Cardiac septum (tissue), 1 donor: ENCODE results near the gene CCDC136. TPM values are rescaled to one million over a fixed set of nuclear protein-coding genes. Genes with fewer than 3 reads are reported as not detected.

ENCODE experiments used
- DNase-seq: peaks from one replicate; pipeline ENCODE4 v3.0.0-alpha.2; 2020; ENCODE audit warnings: low spot score
- intact Hi-C: fragments of 100-400 bp; cut with DNase I; formaldehyde crosslinking; loops from one replicate; pipeline ENCODE4 v1.14.0; 2022
- total RNA-seq: library from RNA; stranded (reverse); fragmentation: NEBNext Ultra II Directional; extraction: Animal tissue kit (Norgen Biotek cat#: 25700); gene quantifications from one replicate; pipeline ENCODE4 v1.2.1, GENCODE V29; 2021
- donor health status: DM: no; HTN: no; CAD: no.

The CCDC136 gene
- total RNA-seq, 1 donor from 2014 or later, result 14.5 TPM

DNA sequence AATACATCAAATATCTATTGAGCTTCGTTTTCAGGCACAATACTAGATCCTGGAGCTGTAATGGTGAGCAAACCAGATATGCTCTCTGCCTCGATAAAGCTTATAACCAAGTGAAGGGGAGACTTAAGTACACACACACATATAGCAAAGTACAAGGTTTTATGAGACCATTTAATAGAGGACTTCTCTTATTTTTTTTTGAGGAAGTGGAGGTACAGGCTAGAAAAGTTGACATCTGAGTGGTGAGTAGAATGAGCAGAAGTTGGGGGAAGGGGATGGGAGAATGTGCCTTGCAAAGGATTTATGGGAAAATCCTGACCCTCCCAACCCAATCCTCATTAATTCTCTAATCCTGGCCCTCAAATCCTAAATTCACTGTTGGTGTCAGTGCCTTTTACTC is 7.7 kb downstream of the CCDC136 start:
- intact Hi-C loops, result no loop called here
- DNase-seq, result no peak

DNA sequence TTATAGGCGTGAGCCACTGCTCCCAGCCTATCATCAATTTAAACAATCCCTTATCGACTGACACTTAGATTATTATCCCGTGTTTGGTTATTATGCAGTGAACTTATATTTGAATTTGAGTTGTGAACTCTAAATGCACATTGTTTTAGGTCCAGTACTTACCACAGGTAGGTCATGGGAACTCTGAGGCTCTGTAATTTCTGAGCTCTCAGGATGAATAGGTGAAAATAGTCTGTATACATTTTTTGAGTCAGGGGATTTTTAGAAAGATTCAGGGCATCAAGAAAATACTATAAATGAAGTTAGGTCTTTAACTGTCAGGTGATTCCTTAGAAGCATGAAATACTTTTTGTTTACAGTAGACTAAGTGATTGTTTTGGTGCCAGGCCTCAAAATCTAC is 8.8 kb downstream of the CCDC136 start:
- no peak for DNase-seq
- intact Hi-C loops, result no loop called here

DNA sequence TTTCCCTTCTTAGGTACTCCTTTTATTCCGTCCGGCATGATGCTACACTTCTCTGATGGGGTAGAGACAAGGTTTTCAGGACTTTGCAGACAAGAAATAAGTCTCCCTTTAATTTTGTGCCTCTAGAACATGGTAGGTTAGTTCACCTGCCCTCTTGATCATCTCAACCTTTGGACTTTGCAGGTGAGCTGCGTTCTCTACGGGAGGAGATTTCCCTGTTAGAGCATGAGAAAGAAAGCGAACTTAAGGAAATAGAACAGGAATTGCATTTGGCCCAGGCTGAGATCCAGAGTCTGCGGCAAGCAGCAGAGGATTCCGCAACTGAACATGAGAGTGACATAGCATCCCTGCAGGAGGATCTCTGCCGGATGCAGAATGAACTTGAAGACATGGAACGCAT is 9.2 kb downstream of the CCDC136 start:
- no peak for DNase-seq
- intact Hi-C loops, result no loop called here

DNA sequence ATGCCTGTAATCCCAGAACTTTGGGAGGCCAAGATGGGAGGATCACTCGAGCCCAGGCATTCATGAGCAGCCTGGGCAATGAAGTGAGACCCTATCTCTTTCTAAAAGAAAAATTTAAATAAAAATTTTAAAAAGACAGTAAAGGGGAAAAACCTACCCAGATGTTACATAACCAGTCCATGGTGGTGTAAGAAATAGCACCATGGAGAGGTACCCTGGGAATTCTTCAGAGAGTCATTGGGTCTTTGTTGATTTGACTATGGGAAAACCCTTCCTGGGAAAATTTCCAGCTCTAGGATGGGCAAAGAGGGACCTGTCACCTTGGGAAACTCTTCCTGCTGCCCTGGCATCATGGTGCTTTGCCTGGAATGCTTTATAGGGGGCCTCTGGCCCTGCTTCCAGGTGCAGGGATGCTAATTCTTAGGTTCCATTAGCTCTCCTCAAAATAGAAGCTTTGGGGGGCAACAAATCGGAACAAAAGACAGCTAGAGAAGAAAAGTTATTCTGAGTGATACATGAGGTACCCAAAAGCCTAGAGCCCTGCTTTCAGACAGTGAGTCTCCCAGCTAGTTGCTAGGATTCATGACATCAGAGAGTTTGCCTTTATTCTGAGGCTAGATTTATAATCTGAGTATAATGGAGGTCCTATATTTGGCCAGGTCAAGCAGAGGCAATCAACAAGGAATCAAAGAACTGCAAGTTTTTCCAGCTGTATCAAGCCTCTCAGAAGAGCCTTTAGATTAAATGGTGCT is 10.1 kb downstream of the CCDC136 start:
- no peak for DNase-seq
- intact Hi-C loops, result no loop called here

DNA sequence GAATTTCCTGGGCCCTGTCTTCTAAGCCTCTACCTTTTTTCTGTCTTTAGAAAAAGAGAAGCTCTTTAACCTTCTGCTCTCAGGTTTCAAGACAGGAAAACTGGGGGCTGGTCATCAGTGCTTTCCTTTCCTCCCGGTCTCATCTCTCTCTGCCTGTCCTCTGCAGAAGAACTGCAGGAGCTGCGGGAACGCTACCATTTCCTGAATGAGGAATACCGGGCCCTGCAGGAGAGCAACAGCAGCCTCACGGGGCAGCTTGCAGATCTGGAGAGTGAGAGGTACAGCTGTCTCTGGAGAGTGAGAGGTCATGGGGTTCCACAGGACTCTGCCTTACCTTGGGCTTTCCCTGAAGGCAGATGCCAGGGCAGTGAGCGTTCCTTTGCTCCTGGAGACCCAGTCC is 12.7 kb downstream of the CCDC136 start:
- intact Hi-C loops, result no loop called here
- no peak for DNase-seq

DNA sequence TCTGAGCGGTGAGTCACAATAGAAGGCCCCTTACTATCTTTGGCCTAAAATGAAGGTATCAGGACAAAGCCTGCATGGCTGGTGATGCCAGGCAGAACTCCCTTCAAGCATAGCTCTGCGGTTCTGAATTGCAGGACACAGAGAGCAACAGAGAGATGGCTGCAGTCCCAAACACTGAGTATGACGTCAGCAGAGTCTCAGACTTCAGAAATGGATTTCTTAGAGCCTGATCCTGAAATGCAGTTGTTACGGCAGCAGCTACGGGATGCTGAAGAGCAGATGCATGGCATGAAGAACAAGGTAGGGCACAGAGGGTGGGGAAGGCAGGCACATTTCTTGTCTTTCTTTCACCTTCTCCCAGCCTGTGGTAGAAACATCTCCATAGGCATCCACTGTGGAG is 13.5 kb downstream of the CCDC136 start:
- intact Hi-C loops, result no loop called here
- DNase-seq, result no peak

DNA sequence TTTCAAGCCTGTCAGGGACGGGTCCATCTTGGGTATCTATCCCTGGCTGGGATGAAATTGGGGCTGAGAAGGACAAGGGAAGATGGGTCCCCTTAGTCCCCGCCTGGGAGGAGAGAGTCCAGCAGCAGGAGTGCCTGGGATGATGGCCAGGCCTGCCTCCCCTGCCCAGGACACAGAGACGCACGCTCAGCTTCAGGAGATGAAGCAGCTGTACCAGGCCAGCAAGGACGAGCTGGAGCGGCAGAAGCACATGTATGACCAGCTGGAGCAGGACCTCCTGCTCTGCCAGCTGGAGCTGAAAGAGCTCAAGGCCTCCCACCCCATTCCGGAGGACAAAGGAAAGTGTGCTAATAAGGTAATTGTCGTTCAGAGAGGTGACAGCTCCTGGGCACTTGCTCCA is 15.4 kb downstream of the CCDC136 start:
- no peak for DNase-seq
- intact Hi-C loops, result no loop called here

DNA sequence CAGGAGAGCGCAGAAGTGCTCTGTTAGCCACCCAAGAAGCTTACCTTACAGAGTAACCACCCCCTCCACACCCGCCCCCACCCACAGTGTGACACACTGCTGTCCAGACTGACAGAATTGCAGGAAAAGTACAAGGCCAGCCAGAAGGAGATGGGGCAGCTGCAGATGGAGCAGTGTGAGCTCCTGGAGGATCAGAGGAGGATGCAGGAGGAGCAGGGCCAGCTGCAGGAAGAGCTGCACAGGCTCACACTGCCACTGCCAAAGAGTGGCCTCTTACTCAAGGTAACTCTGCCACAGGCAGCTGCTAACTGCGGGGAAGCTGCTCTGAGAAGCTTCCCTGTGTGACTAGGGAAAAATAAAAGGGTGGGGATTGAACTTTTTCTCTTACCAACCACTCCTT is 17.6 kb downstream of the CCDC136 start:
- DNase-seq, result no peak
- intact Hi-C loops, result no loop called here

DNA sequence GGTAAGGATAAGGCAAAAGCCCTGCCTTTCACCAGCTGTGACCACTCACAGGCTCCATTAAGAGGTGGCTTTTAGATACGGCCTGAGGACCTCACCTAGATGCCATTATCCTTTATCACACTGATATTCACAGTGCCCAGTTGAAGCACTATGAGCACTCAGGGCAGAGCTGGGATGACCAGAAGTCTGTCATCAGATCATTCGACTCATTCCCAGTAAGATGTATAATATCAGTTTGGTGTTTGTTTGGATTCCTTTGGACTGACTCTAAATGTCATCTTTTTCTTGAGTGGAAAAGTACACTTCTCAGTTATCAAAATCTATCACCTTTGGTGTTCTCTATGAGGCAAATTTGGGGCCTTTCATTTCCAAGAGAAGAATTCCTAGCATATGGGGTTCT is 18.7 kb downstream of the CCDC136 start:
- no peak for DNase-seq
- intact Hi-C loops, result no loop called here

DNA sequence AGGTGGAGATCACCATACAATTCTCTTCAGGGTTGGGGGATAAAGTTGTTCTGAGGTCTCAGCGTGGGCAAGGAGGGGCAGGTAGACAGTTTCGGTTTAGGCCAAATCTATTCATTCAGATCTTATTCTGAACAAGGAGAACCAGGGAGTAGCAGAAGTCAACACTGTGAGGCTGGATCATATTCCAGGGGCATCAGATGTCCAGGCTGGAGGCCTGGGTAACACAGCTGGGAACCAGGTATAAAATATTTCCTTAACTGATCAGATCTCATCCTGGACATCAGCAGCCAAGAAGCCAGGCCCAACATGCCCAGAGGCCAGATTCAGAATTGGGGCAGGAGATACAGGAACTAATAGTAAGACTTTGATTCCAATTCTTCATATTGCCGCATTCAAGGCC is 19.2 kb downstream of the CCDC136 start:
- DNase-seq, result no peak
- intact Hi-C loops, result no loop called here

DNA sequence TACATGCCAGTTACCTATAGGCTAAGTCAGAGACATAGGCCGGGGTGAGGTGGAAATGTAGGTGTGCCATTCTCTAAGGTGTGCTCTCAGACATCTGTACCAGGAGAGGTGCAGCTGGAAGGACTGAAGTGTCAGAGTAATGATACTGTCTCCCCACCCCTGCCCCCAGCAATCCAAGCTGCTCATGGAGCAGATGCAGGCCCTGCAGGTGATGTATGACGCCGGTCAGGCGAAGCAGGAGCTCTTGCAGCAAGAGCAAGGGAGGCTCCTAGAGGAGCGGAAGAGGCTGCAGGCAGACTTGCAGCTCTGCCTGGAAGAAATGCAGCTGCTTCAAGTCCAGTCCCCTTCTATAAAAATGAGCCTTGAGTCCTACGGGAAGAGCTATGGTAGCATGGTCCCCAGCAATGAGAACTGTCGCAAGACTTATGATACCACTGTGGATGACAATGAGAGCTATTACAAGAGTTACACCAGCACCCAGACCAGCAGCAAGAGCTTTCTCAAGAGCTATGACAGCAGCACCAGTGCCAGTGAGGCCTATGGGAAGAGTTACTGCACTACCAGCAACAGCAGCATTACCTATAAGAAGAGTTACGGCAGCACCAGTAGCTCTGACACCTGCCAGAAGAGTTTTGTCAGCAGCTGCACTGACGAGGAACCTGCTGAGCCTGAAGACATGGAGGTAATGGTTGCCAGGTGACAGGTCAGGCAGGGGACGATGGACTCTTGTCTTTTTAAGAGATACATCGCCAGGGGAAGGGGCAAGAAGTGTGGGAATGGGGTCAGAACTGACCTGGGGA is 20.1 kb downstream of the CCDC136 start:
- intact Hi-C loops, result no loop called here
- no peak for DNase-seq

DNA sequence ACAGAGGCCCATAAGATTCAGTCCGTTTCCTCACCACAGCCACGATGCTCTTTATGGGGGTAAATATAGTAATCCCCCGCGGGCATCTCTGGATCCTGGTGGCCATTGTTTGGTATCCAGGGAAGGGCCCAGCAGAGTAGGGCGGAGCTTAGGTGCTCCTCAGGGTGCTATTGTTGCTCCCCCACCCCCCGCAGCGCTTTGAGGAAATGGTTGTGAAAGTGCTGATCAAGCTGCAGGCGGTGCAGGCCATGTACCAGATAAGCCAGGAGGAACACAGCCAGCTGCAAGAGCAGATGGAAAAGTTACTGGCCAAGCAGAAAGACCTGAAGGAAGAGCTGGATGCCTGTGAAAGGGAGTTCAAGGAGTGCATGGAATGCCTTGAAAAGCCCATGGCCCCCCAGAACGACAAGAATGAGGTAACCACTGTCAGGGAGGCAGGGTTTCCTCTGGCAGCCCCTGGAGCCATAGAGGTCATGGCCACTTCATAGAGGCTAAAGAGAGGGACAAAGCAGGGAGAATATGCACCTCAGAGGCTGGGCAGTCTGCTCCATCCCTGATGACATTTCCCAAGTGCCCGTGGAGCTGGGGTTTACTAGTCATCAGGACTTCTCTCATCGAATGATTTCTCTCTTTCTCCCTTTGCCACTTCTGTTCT is 20.9 kb downstream of the CCDC136 start:
- DNase-seq, result no peak
- intact Hi-C loops, result no loop called here

DNA sequence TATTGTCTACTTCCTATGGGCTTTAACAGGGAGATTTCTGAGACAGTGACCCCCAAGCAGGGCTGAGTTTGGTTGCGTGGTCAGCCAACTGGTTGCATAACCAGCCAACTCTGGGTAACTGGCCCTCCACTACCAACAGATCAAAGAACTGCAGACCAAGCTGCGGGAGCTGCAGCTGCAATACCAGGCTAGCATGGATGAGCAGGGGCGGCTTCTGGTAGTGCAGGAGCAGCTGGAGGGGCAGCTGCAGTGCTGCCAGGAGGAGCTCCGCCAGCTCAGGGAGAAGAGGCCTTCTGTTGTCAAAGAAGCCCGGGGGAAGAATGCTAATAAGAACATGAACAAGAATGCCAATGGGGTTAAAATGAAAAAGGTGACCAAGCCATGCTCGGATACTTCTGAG is 22.7 kb downstream of the CCDC136 start:
- DNase-seq, result no peak
- intact Hi-C loops, result no loop called here

DNA sequence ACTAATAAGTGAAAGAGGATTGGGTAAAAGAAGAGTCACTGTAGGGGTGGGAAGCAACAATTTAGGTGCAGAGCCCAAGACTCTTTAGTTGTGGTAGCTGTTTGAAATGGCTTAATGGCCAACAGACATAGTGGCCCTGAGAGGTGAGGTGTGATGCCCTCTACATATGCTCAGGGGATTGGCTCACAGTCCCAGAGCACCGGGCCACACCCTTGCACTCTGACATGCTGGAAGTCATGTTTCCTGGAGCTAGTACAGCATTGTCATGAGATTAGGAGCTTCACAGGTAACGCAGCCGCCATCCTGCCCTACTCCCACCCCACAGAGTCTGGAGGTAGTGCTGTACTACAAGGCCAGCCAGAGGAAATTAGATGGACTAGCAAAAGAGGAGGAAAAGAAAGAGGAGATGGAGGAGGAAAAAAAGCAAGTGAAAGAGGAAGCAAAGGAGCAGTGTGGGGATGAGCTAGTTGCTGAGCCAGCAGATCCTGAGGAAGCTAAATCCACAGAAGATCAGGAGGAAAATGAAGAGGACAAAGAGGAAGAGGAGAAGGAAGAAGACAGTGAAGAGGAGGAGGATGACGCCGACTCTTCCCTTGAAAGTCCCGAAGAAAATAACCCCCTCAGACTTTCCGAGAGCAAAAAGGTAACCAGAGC is 23.6 kb downstream of the CCDC136 start:
- intact Hi-C loops, result no loop called here
- DNase-seq, result no peak

DNA sequence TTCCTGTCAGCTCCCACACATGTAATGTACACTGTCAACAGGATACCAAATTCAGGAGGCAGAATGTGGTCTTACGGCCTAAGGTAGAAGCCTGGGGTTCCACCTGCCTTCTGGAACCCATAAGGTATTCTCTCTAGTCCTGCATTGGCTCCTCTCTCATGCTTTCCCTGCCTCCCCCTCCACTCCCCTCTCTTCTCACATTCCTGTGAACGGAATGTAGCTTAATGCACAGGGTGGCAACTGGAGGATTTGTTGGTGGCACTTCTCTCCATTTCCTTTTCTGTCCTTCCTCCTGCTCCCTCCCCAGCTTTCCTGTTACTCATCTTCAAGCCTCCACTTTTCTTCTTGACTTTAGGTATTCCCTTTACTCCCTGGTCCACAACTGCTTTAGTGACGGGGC is 26.9 kb downstream of the CCDC136 start:
- DNase-seq, result no peak
- intact Hi-C loops, result no loop called here

DNA sequence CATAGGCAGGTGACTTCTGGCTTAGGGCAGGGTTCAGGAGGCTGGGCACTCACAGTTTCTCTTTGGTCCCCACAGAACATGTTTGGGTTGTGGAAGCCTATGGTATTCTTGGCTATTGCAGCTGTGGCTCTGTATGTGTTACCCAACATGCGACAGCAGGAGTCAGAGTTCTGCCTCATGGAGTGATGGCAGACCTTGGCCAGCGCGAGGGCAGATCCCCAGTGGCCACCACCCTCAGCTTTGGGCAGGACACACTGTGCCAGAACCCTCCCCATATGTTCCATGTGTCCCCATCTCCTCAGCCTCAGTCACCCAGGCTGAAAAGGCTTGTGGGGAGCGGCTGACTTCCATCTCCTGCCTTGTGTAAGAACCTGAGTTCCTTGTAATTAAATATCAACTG is 30.0 kb downstream of the CCDC136 start:
- intact Hi-C loops, result no loop called here

DNA sequence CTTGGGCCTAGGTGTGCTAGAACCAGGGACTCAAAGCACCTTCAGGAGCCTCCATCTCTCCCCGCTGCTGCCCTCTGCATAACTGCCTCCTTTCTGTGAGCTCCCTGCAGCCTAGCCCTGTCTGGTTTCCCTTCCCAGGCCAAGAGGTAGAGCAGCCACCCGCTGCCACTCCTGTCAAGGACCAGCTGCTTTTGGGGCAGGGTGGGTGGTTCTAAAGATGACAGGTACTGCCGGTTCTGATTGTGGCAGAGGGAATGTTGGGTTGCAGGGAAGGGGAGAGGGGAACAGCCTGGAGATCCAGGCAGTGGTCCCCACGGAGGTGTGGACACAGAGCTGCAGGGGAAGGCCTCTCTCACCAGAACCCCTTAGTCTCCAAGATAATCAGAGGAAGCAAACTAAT is 34.7 kb downstream of the CCDC136 start:
- intact Hi-C loops, result loop anchor here (2.0 to 5.0 kb wide), 3 partner anchors 34 to 88 kb away; partner anchors contain the start of genes CALU and CCDC136

More for the DNA sequence above, 30.0 kb downstream of the CCDC136 start:
- DNase-seq, result no peak

DNA sequence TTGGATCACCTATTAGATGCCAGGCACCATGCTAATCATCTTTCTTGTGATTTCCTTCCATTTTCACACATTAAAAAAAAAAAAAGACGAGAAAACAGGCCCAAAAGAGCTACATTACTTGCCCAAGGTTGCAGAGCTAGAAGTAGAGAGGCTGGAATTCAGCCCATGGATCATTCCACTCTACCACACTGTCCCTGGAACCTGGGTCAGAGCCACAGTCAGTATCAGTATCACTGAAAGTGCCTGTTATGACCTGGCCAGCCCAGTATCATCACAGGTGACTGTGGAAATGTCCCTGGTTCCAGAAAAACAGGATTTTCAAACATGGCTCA is 35.1 kb downstream of the CCDC136 start:
- DNase-seq, result no peak
- intact Hi-C loops, result loop anchor here (2.0 to 5.0 kb wide), 3 partner anchors 35 to 88 kb away; partner anchors contain the start of genes CALU and CCDC136

More for the DNA sequence above, 34.7 kb downstream of the CCDC136 start:
- DNase-seq, result no peak

DNA sequence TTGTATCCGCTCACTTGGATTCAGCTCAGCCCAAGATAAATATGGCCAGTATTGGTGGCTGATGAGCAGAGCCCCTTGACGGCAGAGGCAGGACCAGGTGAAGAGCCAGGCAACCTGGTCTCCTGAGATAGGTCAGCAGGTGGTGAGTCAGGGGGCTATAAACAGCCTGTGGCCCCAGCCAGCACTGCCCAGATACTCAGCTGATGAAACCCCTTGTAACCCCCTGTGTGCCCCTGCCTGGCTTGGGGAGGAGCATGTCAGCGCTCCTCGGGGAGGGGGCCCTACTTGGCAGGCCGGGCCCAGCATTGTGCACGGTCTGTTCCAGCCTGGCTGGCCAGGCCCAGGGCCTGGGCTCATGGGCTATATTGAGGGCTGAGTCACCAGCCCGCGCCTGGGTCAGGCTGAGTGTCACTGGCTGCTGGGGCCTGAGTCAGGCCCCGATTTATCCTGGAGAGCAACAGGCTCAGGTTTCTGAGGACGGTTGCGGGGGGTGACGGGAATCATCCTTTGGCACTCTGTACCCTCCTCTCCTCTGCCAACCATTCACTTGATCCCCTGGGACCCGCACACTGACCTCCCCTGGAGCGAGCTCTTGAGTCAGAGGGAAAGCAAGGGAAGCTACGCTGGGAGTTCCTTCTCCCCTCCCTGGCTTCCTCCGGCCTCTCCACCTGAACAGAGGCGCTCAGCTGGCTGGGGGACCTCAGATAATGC is 35.6 kb downstream of the CCDC136 start:
- intact Hi-C loops, result loop anchor here (2.0 to 5.0 kb wide), 3 partner anchors 35 to 89 kb away; partner anchors contain the start of genes CALU and CCDC136
- DNase-seq, result peak; percentile 87
